Measurements from ENCODE around the gene CCDC136. TPM values are rescaled to one million over a fixed set of nuclear protein-coding genes. Genes with fewer than 3 reads are reported as not detected.
A peak's percentile ranks its signal among the peaks of the same experiment; 100 is the strongest.

The CCDC136 gene
- total RNA-seq, 1 donor from 2014 or later: 0.40 TPM

DNA sequence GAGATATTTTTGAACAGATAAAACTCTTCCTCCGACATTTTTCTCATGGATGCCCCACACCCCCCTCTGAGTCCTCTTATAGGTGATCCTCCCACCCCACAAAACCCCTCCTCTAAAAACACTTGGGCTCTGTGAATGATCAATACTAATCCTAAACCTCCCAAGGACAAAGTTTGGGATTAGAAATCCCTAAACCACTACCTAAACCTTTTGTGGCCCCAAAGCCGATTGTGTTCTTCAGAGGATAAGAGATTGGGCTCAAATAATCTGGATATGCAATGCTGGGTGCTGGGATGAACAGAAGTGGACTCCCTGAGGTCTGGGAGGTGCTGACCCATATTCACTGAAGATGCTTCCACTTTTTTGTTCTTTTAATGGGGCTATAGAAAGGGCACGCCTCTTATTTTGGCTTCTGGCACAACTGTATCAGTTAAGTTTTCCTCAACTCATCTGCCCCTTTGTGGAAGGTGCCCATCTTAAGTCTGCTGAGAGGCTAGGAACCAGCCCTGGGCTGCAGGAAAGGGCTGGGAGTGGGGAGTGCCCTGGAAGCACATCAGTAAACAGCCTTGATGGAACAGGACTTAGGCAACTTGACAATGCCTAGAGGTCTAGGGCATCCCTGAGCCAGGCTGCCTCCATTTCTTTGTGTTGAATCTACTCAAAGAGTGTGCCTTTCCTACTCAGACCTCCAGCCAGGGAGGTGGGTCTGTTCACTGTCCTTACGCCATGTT, 15.9 kb upstream of the CCDC136 start, which contains the start of gene OPN1SW:
Gene OPN1SW (minus strand): TSS at position 51 of the 731 bp plus-strand sequence. CDS start 13 bp downstream, at position 38.
- ATAC-seq (no peak), DNase-seq (ENCODE audit: low spot score) (no peak)

DNA sequence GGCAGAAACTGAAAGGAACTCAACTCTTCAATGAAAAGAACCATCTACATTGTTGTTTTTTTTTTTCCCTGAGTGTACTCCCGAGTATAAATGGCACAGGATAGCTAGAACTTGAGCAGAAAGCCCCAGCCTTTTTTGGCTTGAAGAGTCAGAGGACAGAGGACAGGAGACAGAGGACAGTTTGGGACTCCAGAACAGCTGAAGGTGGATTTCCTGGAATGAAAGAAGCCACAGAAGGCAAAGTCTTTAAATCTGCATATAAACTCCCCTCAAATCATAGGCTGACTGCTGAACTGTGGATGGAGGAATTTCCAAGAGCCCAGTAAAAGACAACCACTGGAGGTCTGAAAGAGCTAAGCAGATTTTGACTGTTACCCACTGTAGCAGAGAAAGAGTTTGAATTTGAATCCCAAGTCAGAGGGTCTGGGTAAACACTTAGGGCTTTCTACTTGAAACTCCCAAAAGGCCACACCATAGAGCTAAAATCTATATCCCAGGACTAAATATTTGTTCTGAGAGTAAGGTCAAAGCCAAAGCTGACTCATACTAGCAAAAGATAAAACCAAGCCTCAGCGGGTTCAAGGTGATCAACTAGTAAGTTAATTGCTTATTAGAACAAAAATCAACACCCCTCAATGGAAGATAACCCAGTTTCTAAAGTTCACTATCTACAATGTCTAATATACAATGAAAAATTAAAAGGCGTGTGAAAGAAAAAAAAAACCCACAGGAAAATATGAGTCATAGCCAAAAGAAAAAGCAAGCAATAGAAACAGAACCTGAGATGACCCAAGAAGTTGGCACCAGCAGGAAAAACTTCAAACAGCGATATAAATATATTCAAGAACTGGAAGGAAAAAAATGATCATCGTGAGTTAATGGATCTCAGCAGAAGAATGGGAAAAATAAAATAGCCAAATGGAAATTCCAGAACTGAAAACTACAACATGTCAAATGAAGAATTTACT, 14.3 kb upstream of the CCDC136 start:
- no peak for DNase-seq (ENCODE audit: low spot score)
- ATAC-seq: no peak

DNA sequence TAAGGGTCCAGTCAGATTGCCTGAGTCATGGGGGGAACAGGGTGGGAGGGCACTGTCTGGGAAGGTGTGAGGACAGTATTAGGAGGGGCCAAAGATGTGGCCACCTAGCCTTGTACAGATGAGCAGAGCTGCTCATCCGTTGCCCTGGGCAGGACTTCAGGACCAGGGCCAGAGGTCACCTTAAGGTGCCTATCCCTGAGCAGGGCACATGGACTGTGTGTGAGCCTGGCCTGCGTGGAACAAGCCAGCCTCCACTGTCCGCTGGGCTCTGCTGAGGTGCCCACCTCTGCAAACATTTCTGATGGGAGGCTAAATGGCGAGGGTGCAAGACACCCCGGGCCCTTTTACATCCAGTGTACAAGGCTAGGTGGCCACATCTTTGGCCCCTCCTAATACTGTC, 12.8 kb upstream of the CCDC136 start:
- ATAC-seq (no peak), DNase-seq (ENCODE audit: low spot score) (no peak)

DNA sequence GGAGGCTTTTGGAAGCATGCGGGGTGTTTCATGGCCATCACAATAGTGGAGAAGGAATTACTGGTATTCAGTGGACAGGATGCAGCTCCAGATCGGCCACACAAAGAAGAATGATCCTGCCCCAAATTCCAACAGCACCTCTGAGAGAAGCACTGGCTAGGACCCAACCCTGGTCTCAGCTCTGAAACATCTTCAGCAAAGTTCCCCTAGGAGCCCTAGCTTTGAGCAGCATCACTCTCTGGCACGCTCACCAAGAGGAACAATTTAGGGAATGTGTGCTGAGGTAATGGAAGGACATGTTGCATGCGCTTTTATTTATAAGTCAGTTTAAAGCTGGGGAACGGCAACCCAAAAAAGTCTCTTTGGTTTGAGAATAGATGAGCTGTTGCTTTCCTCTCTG, 10.6 kb upstream of the CCDC136 start:
- no peak for ATAC-seq
- DNase-seq (ENCODE audit: low spot score): no peak

DNA sequence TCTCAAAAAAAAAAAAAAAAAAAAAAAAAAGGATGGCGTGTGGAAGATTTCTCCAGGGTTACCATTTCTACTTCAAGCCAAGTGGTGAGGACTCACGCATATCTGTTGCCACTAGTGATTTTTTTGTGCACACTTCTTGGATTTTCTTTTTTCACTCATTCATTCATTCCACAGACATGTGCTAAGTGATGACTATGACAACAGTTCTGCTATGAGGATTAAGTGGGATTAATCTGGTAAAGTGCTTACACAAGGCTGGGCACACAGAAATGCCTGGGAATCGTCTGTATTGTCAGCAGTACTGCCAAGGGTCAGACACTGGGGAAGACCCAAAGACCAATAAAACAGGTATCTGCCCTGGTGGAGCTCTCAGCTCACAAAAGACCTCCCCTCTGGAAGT, 9.9 kb upstream of the CCDC136 start:
- no peak for DNase-seq (ENCODE audit: low spot score)
- ATAC-seq: no peak

DNA sequence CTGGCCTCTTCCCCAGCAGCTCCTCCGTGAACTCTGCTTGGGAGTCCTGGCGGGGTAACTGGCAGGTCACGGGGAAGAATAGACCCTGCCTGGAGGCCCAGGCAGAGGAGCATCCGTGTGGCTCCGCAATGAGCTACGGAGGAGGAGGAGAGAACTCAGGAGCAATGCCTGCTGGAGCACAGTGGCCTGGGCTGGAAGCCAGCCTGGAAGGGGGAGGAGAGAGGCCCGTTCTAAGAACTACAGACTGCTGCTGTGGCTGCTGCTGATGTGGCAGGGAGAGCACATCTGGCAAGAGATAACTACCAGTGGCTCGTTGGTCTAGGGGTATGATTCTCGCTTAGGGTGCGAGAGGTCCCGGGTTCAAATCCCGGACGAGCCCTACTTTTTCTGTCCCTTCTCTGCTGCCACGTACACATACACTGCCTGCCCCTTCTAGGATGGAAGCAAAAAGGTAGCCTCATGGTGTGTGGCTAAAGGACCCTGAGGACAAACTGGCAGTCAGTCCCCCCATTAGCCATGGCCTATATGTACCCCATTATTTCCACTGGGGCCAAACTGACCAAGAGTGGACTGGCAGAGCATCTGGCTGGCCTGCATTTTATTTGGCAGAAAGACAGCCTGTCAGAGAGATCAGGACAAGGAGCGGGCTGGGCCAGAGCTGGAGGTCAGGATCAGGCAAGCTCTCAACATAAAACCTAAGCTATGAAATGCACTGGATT, 8.5 kb upstream of the CCDC136 start:
- no peak for DNase-seq (ENCODE audit: low spot score)
- ATAC-seq: peak; percentile 78

DNA sequence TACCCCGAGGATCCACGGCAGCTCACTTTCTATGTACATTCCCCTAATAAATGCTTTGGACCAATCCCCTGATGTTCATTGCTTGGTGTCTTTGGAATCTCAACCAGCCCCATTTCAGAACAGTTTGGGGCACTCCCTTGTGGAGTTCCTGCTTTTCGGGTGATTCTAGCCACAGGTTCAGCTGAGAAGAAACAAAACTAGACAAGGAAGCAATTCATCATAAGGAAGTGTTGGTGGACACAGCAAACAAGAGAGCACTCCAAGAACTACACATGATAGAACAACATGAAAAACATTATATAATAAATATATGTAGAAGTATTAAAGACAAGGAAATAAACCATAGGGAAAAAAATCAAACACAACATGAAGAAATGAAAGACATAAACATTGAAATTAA, 6.0 kb upstream of the CCDC136 start:
- no peak for ATAC-seq
- no peak for DNase-seq (ENCODE audit: low spot score)

DNA sequence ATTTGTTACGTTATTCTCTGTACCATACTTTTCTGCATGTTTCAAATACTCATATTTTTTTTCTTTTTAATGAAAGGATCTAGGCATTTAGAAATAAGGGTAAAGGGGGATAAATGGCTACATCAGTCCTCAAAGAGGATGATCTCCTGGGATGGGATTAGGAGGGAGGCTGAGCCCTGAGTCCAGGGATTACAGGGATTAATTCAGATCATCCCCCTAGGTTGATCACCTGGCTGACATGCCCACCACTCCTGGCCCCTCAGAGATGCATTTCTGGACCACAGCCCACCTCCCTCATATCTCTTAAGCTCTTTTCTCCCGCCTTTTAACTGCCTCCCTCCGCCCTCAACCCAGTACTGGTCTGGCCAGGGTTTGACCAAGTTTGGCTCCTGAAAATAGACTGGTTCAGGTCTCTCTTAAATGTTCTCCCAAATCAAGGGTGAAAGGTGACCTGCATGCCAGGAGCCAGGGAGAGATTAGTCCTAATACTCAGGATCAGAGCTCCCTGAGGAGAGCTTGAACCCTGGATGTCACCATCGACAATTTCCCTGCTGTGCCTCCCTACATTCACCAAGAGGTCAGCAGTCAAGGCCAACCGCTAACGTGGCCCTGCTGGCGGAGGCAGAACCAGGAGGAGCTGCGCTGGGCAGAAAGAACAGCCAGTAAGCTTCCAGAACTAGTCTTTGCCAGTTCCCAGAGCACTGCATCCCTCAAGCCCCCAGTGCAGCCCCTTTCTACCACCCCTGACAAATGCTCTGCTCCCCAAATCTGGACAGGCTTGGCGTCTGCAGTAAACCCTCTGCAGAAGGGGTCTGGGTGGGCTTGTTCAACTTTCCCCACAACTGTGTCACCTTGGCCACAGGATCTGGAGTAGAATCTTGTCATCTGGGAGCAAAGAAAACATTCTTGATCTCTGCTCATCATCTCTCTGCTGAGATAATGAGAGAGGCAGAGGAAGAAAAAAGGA, 3.0 kb upstream of the CCDC136 start:
- ATAC-seq (no peak), DNase-seq (ENCODE audit: low spot score) (no peak)

DNA sequence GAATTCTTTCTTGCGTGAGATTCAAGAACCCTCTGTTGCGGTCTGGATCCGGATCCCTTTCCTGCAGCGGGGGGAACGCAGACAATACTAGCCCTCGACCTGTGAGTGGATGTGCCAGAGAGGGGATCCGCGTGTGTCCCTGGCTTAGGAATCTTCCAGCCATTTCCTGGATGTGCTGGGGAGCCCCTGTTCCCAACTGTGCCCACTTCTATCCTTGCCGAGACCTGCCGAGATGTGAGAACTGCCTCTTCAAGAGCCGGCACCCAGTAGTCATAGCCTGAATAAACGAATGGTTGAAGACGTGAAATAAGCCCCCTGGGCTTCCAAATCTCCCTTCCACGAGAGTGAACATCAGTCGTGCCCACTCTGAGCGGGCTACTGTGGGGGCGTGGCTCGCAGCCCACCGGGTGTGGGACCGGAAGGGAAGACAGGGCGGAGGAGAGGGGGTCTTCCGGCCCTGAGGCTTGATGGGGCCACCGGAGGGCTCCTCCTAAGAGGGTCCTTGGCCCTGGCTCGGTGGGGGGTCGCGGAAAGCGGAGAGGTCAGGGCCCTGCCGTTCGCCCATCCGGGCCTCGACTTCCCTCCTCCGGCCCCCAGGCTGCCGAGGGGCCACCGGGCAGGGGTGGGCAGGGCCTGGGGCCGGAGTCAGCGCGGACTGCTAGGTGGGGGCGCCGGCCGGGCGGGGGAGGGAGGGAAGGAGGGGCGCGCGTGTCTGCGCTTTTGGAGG, 1.3 kb upstream of the CCDC136 start:
- DNase-seq (ENCODE audit: low spot score): no peak

DNA sequence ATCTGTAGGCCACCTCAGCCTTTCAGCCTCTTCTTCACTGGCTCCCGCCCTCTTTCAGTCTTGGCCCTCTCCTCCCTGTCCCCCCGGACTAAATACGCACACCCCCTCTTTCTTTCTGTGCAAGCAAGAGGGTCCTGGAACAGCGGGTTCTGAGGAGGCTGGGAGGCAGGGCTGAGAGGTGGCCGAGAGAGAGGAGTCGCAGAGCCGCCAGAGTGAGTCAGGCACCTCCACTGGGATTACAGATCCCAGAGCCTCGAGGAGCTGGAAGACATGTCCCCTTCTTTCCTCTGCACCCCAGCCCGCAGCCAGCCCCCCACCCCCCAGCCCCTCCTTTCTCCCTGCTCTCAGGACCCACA, 182 bp downstream of the CCDC136 start:
- no peak for DNase-seq (ENCODE audit: low spot score)
- ATAC-seq: no peak

More for the DNA sequence above, 1.3 kb upstream of the CCDC136 start:
- ATAC-seq: no peak

DNA sequence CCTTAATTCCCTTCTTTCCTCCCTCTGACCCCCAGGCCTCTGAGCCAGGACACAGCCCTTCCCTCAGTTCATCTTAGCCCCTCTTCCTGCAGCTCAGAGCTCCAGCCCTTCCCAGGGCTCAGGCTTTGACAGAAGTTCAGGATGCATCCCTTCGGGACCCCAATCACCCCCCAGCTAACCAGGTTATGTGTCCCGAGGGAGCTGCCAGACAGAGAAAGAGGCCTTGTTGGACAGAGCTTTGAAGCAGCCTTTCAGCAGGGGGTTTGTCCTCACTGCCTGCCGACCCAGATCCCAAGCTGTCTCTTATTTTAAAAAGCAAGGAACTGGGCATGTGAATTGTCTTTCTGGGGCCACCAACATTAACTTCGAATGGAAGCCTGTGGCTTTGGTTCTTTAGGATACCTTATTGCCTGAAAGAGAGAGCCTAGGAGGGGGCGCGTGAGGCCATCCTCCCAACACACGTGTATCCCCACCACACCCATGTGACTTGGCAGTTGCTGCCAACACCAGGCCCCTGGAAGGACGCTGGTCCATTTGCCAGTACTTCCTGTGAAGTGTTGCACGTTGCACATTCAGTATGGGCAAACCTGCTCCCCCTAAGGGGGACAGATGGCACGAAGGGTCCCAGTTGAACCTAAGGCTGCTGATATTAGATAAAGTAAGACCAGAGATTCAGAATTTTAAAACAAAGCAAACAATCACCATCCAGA, 858 bp downstream of the CCDC136 start:
- no peak for ATAC-seq
- DNase-seq (ENCODE audit: low spot score): no peak

DNA sequence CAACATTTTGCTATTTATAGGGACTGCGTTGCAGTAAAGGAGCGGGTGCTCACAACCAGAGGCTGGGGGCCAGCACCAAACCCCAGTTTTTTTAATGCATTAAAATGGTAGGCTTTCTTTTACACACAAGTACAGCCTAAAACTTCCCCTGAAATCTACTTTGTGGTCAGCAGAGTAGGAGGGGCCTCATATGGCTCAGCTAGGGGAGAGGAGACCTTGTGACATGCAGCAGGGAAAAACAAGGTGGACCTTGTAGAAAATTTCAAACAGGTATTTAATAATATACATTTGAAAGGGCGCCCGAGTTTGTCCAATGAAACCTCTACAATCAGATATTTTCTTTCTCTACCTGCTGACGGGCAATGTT, 1.4 kb downstream of the CCDC136 start:
- DNase-seq (ENCODE audit: low spot score) (no peak), ATAC-seq (no peak)

DNA sequence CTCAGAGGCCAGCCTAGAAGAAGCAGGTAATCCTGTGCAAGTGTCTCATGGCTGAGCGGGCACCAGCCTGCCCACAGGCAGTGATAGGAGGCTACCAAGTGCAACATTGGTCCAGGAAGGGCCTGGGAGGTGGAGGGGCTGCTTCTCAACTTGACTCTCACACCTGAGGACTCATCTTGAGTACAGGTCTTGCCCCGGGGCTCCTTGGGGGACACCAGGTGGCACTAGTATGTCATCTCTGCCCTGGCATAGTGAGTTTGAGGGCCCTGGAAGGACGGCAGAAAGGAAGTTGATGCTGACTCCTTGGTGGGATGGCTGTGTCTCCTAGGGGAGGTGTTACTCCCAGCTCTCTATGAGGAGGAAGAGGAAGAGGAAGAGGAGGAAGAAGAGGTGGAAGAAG, 2.3 kb downstream of the CCDC136 start:
- DNase-seq (ENCODE audit: low spot score) (no peak), ATAC-seq (no peak)

DNA sequence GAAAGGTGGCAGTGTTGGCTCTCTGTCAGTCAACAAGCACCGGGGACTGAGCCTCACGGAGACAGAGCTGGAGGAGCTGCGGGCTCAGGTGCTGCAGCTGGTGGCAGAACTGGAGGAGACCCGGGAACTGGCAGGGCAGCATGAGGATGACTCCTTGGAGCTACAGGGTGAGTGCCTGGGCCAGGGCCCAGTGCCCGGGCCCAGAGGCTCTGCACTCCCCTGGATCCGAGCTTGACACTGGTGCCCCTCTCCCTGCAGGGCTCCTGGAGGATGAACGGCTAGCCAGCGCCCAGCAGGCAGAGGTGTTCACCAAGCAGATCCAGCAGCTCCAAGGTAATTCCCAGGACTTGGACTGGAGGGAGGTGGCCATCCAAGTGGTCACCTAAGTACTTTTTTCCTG, 2.7 kb downstream of the CCDC136 start:
- ATAC-seq: no peak
- DNase-seq (ENCODE audit: low spot score): no peak

DNA sequence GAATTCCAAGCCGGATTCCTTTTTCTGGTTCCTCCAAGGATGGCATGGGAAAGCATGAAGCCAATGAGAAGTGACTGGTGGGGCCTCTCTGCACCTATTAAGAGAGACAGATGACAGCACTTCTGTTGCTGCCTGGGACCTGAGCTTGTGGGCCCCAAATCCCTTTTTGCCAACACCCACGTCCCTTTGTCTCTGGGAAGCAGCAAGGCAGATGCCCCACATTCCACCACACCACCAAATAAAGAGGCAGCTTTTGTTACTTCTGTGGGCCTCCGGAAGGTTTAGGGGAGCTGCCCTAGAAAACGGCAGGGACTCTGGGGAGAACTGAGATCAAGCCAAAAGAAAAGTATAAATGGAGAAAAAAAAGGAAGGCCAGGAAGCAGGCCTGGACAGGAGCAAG, 3.4 kb downstream of the CCDC136 start:
- no peak for DNase-seq (ENCODE audit: low spot score)
- no peak for ATAC-seq

DNA sequence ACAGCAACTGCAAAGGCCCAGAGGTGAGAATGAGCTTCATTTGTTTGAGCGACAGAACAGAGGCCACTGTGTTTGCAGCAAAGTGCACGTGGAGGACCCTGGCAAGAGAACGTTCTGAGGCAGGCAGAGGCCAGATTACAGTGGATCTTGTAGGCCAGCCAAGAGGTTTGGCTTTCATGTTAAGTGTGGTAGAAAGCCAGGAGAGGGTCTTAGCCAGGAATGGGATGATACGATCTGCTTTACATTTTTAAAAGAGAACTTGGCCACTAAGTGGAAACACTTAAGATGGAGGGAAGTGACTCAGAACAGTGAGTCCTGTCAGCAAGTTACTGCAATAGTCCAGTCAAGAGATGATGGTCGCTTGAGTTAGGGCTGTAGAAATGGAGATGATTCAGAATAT, 4.6 kb downstream of the CCDC136 start:
- ATAC-seq: no peak
- DNase-seq (ENCODE audit: low spot score): no peak

DNA sequence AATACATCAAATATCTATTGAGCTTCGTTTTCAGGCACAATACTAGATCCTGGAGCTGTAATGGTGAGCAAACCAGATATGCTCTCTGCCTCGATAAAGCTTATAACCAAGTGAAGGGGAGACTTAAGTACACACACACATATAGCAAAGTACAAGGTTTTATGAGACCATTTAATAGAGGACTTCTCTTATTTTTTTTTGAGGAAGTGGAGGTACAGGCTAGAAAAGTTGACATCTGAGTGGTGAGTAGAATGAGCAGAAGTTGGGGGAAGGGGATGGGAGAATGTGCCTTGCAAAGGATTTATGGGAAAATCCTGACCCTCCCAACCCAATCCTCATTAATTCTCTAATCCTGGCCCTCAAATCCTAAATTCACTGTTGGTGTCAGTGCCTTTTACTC, 7.7 kb downstream of the CCDC136 start:
- ATAC-seq (no peak), DNase-seq (ENCODE audit: low spot score) (no peak)

DNA sequence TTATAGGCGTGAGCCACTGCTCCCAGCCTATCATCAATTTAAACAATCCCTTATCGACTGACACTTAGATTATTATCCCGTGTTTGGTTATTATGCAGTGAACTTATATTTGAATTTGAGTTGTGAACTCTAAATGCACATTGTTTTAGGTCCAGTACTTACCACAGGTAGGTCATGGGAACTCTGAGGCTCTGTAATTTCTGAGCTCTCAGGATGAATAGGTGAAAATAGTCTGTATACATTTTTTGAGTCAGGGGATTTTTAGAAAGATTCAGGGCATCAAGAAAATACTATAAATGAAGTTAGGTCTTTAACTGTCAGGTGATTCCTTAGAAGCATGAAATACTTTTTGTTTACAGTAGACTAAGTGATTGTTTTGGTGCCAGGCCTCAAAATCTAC, 8.8 kb downstream of the CCDC136 start:
- no peak for ATAC-seq
- no peak for DNase-seq (ENCODE audit: low spot score)

DNA sequence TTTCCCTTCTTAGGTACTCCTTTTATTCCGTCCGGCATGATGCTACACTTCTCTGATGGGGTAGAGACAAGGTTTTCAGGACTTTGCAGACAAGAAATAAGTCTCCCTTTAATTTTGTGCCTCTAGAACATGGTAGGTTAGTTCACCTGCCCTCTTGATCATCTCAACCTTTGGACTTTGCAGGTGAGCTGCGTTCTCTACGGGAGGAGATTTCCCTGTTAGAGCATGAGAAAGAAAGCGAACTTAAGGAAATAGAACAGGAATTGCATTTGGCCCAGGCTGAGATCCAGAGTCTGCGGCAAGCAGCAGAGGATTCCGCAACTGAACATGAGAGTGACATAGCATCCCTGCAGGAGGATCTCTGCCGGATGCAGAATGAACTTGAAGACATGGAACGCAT, 9.2 kb downstream of the CCDC136 start:
- no peak for DNase-seq (ENCODE audit: low spot score)
- ATAC-seq: no peak

Measured in left lobe of liver (tissue), 2 donors.